SK-N-SH (cell line): ENCODE results near the gene FAM78A. TPM values are rescaled to one million over a fixed set of nuclear protein-coding genes. Genes with fewer than 3 reads are reported as not detected.
A peak's percentile ranks its signal among the peaks of the same experiment; 100 is the strongest.

Experiments
- CTCF ChIA-PET: fragments of 300-600, 350-600 bp; formaldehyde crosslinking; extraction: SDS; loops from one replicate; lab custom pipeline; 2021; lab: Yijun Ruan, JAX
- POLR2A ChIA-PET: fragments of 350-600 bp; sonication (Branson Sonifier 250); formaldehyde crosslinking; extraction: SDS; loops from one replicate; lab custom pipeline; 2020; ENCODE audit warnings: antibody characterized with exemption, inconsistent platforms; lab: Yijun Ruan, JAX
- DNase-seq: peaks from one replicate; pipeline ENCODE4 v3.0.0; 2012
- H2AFZ ChIP-seq: fragments of 200-600 bp; sonication (generic); 2 replicates; pipeline ENCODE4 v1.8.1; 2016; ENCODE audit warnings: antibody characterized with exemption, mild to moderate bottlenecking, low read depth
- H3F3A ChIP-seq: fragments of 200-600 bp; sonication (generic); replicated peaks from 2 replicates; pipeline ENCODE3; 2016; ENCODE audit warnings: antibody characterized with exemption, mild to moderate bottlenecking; ENCODE audit not compliant: insufficient read depth
- H3K27ac ChIP-seq, 2 experiments: fragments of 200-500 bp in 1 of 2; fragments of 200-600 bp in 1 of 2; sonication (Bioruptor generic) in 1 of 2; sonication (generic), shearing (Covaris generic) in 1 of 2; 2 replicates each; pipeline versions ENCODE4 v1.5.1 to v1.6.1; 2014 to 2016; ENCODE audit warnings: low read depth in 2 of 2, inconsistent platforms in 1 of 2, low read length in 1 of 2, mild to moderate bottlenecking in 1 of 2, mixed read lengths in 1 of 2
- H3K27me3 ChIP-seq: fragments of 200-600 bp; sonication (generic), shearing (Covaris generic); 2 replicates; pipeline ENCODE4 v1.6.1; 2016; ENCODE audit warnings: mixed run types; ENCODE audit not compliant: insufficient read depth
- H3K36me3 ChIP-seq, 2 experiments: fragments of 200-500 bp in 1 of 2; fragments of 200-600 bp in 1 of 2; sonication (Bioruptor generic) in 1 of 2; sonication (generic) in 1 of 2; replicated peaks in 1 of 2; 2 replicates each; pipeline versions ENCODE3 to v1.5.1; 2014 to 2016; ENCODE audit warnings: low read length in 1 of 2, mild to moderate bottlenecking in 1 of 2; ENCODE audit not compliant: insufficient read depth in 2 of 2, control insufficient read depth in 1 of 2
- H3K4me1 ChIP-seq, 2 experiments: fragments of 200-500 bp in 1 of 2; fragments of 200-600 bp in 1 of 2; sonication (Bioruptor generic) in 1 of 2; sonication (generic), shearing (Covaris generic) in 1 of 2; 2 replicates each; pipeline versions ENCODE4 v1.5.1 to v1.6.1; 2014 to 2016; ENCODE audit warnings: low read depth in 1 of 2, low read length in 1 of 2, mixed run types in 1 of 2; ENCODE audit not compliant: insufficient read depth in 2 of 2, control insufficient read depth in 1 of 2
- H3K4me2 ChIP-seq: fragments of 200-600 bp; sonication (generic), shearing (Covaris generic); 2 replicates; pipeline ENCODE4 v1.6.1; 2017; ENCODE audit warnings: mixed run types
- H3K4me3 ChIP-seq, 2 experiments: fragments of 200-500 bp in 1 of 2; fragments of 200-600 bp in 1 of 2; sonication (Bioruptor generic) in 1 of 2; sonication (generic), shearing (Covaris generic) in 1 of 2; 2 replicates each; pipeline versions ENCODE4 v1.5.1 to v1.8.1; 2014 to 2016; ENCODE audit warnings: low read depth in 2 of 2, inconsistent platforms in 1 of 2, low read length in 1 of 2, mild to moderate bottlenecking in 1 of 2, mixed read lengths in 1 of 2, moderate library complexity in 1 of 2
- H3K79me2 ChIP-seq: fragments of 200-600 bp; sonication (generic); 2 replicates; pipeline ENCODE4 v1.8.1; 2017; ENCODE audit warnings: mild to moderate bottlenecking; ENCODE audit not compliant: insufficient read depth
- H3K9ac ChIP-seq: fragments of 200-600 bp; sonication (generic); 2 replicates; pipeline ENCODE4 v1.6.1; 2017; ENCODE audit warnings: mixed run types
- H3K9me2 ChIP-seq: fragments of 200-600 bp; sonication (generic); 2 replicates; pipeline ENCODE4 v1.6.1; 2017; ENCODE audit warnings: mixed run types
- H3K9me3 ChIP-seq: fragments of 200-600 bp; sonication (generic); 2 replicates; pipeline ENCODE4 v1.6.1; 2017; ENCODE audit warnings: mixed run types, mild to moderate bottlenecking, moderate library complexity
- H4K20me1 ChIP-seq: fragments of 200-600 bp; sonication (generic); 2 replicates; pipeline ENCODE4 v1.6.1; 2017; ENCODE audit warnings: mild to moderate bottlenecking, mixed run types; ENCODE audit not compliant: insufficient read depth
- CHD2 ChIP-seq: fragments of 150-350 bp; IDR thresholded peaks from 2 replicates; pipeline ENCODE4 v1.6.1; 2018; ENCODE audit warnings: low read length; ENCODE audit not compliant: partially characterized antibody
- ELF1 ChIP-seq: IDR thresholded peaks from 2 replicates; pipeline ENCODE4 v1.4.0; 2012
- FOSL2 ChIP-seq: IDR thresholded peaks from 2 replicates; pipeline ENCODE4 v1.4.0; 2012; ENCODE audit warnings: low read depth, mild to moderate bottlenecking, moderate library complexity, borderline replicate concordance
- FOXJ3 ChIP-seq: sonication (generic); formaldehyde crosslinking; IDR thresholded peaks from 2 replicates; pipeline ENCODE4 v1.5.1; 2020; ENCODE audit warnings: mild to moderate bottlenecking, missing genetic modification reagents
- GATA2 ChIP-seq: sonication (generic); formaldehyde crosslinking; IDR thresholded peaks from 2 replicates; pipeline ENCODE4 v1.5.0; 2020; ENCODE audit warnings: mild to moderate bottlenecking, missing genetic modification reagents
- JUND ChIP-seq: IDR thresholded peaks from 2 replicates; pipeline ENCODE4 v1.4.0; 2012
- MXI1 ChIP-seq: IDR thresholded peaks from 2 replicates; pipeline ENCODE4 v1.6.1; 2012; ENCODE audit warnings: mild to moderate bottlenecking, low read depth, low read length, improper control_type of control experiment
- NFIC ChIP-seq: IDR thresholded peaks from 2 replicates; pipeline ENCODE4 v1.4.0; 2012; ENCODE audit warnings: borderline replicate concordance
- NRF1 ChIP-seq: IDR thresholded peaks from 2 replicates; pipeline ENCODE4 v1.6.1; 2012; ENCODE audit warnings: low read depth, mild to moderate bottlenecking, low read length
- POLR2AphosphoS5 ChIP-seq: IDR thresholded peaks from 2 replicates; pipeline ENCODE4 v1.6.1; 2012; ENCODE audit warnings: low read depth, low read length
- RAD21 ChIP-seq: IDR thresholded peaks from 2 replicates; pipeline ENCODE4 v1.6.1; 2012; ENCODE audit warnings: mild to moderate bottlenecking, low read length
- RCOR1 ChIP-seq: fragments of 150-350 bp; IDR thresholded peaks from 2 replicates; pipeline ENCODE4 v1.6.1; 2017; ENCODE audit warnings: antibody characterized with exemption, low read length
- RFX5 ChIP-seq: IDR thresholded peaks from 2 replicates; pipeline ENCODE4 v1.6.1; 2012; ENCODE audit warnings: mild to moderate bottlenecking, improper control_type of control experiment, low read length
- SIN3A ChIP-seq: IDR thresholded peaks from 2 replicates; pipeline ENCODE4 v1.6.1; 2012; ENCODE audit warnings: low read depth, mild to moderate bottlenecking, low read length, moderate library complexity, borderline replicate concordance
- YY1 ChIP-seq: IDR thresholded peaks from 2 replicates; pipeline ENCODE4 v1.4.0; 2012; ENCODE audit warnings: low read depth, mild to moderate bottlenecking
- WGBS: methylation state at CpG from one replicate; pipeline ENCODE4 v1.1.6; 2017; ENCODE audit warnings: low lambda C conversion rate; 5-methylcytosine and 5-hydroxymethylcytosine counted together
- polyA plus RNA-seq, 3 experiments: library from polyadenylated mRNA; depleted of rRNA; stranded (reverse); fragments of >200 nt; gene quantifications; 2 replicates each; pipeline ENCODE4 v1.2.3, GENCODE V29; 2012
- TF ChIP-seq, protein P1 (sequence below): IDR thresholded peaks from 2 replicates; pipeline ENCODE4 v1.4.0; 2012; ENCODE audit warnings: low read depth, borderline replicate concordance
- TF ChIP-seq, protein P2 (sequence below): fragments of 150-350 bp; IDR thresholded peaks from 2 replicates; pipeline ENCODE4 v1.6.1; 2016; ENCODE audit warnings: mild to moderate bottlenecking, low read depth, low read length
- TF ChIP-seq, protein P3 (sequence below): IDR thresholded peaks from 2 replicates; pipeline ENCODE4 v1.4.0; 2012; ENCODE audit warnings: low read depth

FAM78A gene
- polyA plus RNA-seq, 1 of the 3 experiments (the other 2 are of a cell fraction) = 1.0 TPM

DNA sequence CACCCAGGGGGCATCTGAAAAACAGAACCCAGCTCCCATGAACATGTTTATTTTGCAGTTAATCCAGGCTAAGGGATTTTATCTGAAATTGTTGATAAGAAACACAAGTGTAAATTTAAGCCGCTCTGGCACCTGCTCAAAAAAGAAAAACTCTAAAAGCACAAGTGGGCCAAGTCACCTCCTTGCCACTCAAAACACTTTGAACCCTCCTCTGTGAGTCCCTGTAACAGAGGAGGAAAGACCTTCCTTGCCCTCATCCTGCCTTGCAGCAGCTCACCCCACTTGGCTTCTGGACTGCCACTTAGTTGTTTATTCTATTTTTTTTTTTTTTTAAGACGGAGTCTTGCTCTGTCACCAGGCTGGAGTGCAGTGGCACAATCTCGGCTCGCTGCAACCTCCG, 39.5 kb downstream of the FAM78A start:
- H3K4me3 ChIP-seq = no peak overlapping the region
- no peak overlapping the region for H2AFZ ChIP-seq
- no peaks in the 10 kb centered on the region for H4K20me1 ChIP-seq
- ChIA-PET POLR2A (no interaction called here), CTCF (interaction anchor here (1.4 to 2.9 kb wide), 3 partner anchors 9 to 99 kb away, joined by 4 to 18 read pairs (median 6); no protein-coding TSS in a partner anchor)
- no peaks in the 10 kb centered on the region for H3K9me2 ChIP-seq
- no peaks in the 10 kb centered on the region for H3K27me3 ChIP-seq
- no peak overlapping the region for H3K9ac ChIP-seq
- H3K27ac ChIP-seq = peak overlapping the region in 1 of 2 experiments; percentile 50; a peak in 1 of 4 replicates
- H3K79me2 ChIP-seq = no peaks in the 10 kb centered on the region
- no peak overlapping the region for H3K4me2 ChIP-seq
- peaks cover 0 to 45% of the 10 kb centered on the region in 2 experiments; a peak in 1 of 4 replicates for H3K4me1 ChIP-seq
- DNase-seq = no peak
- 98% methylated on average over 5 of the region's 5 CpGs for WGBS
- H3K36me3 ChIP-seq = peaks cover 6 to 29% of the 10 kb centered on the region in 2 experiments
- TF ChIP-seq GATA2 (peak; percentile 34; the same call in 1 of the 2 replicates), FOXJ3 (CRISPR knock-in tag) (no peak), RAD21 (no peak), MXI1 (no peak), POLR2AphosphoS5 (no peak), SIN3A (no peak), ELF1 (no peak)
- TF ChIP-seq, protein P1, sequence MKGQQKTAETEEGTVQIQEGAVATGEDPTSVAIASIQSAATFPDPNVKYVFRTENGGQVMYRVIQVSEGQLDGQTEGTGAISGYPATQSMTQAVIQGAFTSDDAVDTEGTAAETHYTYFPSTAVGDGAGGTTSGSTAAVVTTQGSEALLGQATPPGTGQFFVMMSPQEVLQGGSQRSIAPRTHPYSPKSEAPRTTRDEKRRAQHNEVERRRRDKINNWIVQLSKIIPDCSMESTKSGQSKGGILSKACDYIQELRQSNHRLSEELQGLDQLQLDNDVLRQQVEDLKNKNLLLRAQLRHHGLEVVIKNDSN = no peak
- H3K9me3 ChIP-seq = no peaks in the 10 kb centered on the region
- no peaks in the 10 kb centered on the region for H3F3A ChIP-seq

DNA sequence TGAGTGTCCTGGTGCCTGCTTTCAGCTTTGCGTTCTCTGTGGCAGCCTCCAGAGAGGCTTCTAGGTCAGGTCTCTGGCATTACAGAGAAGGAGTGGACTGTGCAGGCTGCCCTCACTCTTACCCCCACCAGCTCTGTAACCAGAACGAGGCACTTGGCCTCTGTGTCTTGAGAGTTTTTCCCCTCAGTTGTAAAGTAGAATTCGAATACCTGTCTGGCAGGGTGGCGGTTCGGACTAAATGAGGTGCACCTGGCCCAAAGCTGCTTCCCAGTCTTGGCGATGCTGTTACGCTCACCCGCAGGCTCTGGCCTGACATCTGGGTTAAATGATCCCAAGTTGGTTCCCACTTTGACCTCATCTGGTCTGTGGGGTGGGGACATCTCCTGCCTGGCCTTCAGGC, 40.1 kb downstream of the FAM78A start:
- no peaks in the 10 kb centered on the region for H3K27me3 ChIP-seq
- no peak overlapping the region for H2AFZ ChIP-seq
- H3K4me2 ChIP-seq = no peak overlapping the region
- ChIA-PET CTCF (interaction anchor here (1.4 to 2.9 kb wide), 4 partner anchors 9 to 100 kb away, joined by 4 to 18 read pairs (median 5); no protein-coding TSS in a partner anchor), POLR2A (no interaction called here)
- H4K20me1 ChIP-seq = no peaks in the 10 kb centered on the region
- H3K9ac ChIP-seq = no peak overlapping the region
- H3K79me2 ChIP-seq = no peaks in the 10 kb centered on the region
- H3K9me2 ChIP-seq = no peaks in the 10 kb centered on the region
- no peaks in the 10 kb centered on the region for H3F3A ChIP-seq
- peaks cover 0 to 45% of the 10 kb centered on the region in 2 experiments; a peak in 1 of 4 replicates for H3K4me1 ChIP-seq
- WGBS = 81% methylated on average over 5 of the region's 8 CpGs
- H3K4me3 ChIP-seq = no peak overlapping the region
- TF ChIP-seq CHD2 (no peak), RAD21 (no peak), FOSL2 (no peak)
- no peaks in the 10 kb centered on the region for H3K9me3 ChIP-seq
- H3K36me3 ChIP-seq = peaks cover 6 to 33% of the 10 kb centered on the region in 2 experiments
- H3K27ac ChIP-seq = peak overlapping the region in 1 of 2 experiments; percentile 50; a peak in 1 of 4 replicates
- no peak for DNase-seq

DNA sequence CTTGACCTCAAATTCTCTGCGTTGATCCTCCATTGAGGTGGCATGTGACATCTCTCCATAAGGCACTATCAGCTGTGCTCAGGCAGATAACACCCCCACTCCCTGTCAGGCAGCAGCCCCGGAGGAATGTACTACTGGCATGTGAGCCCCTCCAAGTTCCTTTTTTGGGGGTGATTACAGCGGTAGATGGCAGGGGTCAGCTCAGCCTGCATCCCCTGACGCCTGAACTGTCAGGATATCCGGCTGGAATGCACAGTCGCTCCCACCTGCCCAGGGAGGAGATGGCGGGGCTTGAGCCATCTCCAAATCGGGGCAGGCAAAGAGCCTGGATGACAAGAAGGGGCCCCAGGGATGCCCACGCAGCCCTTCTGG, 40.8 kb downstream of the FAM78A start:
- no peak overlapping the region; a peak in 1 of 4 replicates for H3K27ac ChIP-seq
- no peaks in the 10 kb centered on the region for H3K9me2 ChIP-seq
- H3K36me3 ChIP-seq = peaks cover 6 to 36% of the 10 kb centered on the region in 2 experiments
- H3K4me3 ChIP-seq = no peak overlapping the region
- DNase-seq = no peak
- H2AFZ ChIP-seq = no peak overlapping the region
- H3K4me1 ChIP-seq = peaks cover 0 to 45% of the 10 kb centered on the region in 2 experiments; a peak in 1 of 4 replicates
- H4K20me1 ChIP-seq = no peaks in the 10 kb centered on the region
- no peaks in the 10 kb centered on the region for H3K9me3 ChIP-seq
- CTCF ChIA-PET = interaction anchor here (1.4 to 2.9 kb wide), 4 partner anchors 8 to 101 kb away, joined by 4 to 18 read pairs (median 5); no protein-coding TSS in a partner anchor
- no peaks in the 10 kb centered on the region for H3F3A ChIP-seq
- POLR2A ChIA-PET = no interaction called here
- H3K4me2 ChIP-seq = no peak overlapping the region
- no peaks in the 10 kb centered on the region for H3K79me2 ChIP-seq
- WGBS = 89% methylated on average over 4 of the region's 9 CpGs
- no peaks in the 10 kb centered on the region for H3K27me3 ChIP-seq
- no peak overlapping the region for H3K9ac ChIP-seq
- TF ChIP-seq, protein P2, sequence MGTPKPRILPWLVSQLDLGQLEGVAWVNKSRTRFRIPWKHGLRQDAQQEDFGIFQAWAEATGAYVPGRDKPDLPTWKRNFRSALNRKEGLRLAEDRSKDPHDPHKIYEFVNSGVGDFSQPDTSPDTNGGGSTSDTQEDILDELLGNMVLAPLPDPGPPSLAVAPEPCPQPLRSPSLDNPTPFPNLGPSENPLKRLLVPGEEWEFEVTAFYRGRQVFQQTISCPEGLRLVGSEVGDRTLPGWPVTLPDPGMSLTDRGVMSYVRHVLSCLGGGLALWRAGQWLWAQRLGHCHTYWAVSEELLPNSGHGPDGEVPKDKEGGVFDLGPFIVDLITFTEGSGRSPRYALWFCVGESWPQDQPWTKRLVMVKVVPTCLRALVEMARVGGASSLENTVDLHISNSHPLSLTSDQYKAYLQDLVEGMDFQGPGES = no peak
- TF ChIP-seq MXI1 (no peak), NRF1 (no peak), RFX5 (no peak), RCOR1 (no peak), NFIC (no peak), GATA2 (no peak), YY1 (no peak), SIN3A (no peak), JUND (no peak)
- TF ChIP-seq, protein P3, sequence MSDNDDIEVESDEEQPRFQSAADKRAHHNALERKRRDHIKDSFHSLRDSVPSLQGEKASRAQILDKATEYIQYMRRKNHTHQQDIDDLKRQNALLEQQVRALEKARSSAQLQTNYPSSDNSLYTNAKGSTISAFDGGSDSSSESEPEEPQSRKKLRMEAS = no peak
